Left lung (tissue), 10 donors: ENCODE data around the gene FMR1NB. TPM values are rescaled to one million over a fixed set of nuclear protein-coding genes. Genes with fewer than 3 reads are reported as not detected.

Source experiments
- ATAC-seq: fragments of 200-7000 bp; cut with Tn5 transposase; one replicate; pipeline ENCODE4 v1.9.1; 2020; ENCODE audit warnings: moderate library complexity
- DNase-seq, 4 donors: peaks; one replicate each; pipeline ENCODE4 v3.0.0-alpha.2; 2013 to 2020
- H3K27ac ChIP-seq, 2 donors: fragments of 200-600 bp; sonication (generic) in 1 of 2; one replicate each; pipeline versions ENCODE4 v1.5.0 to v1.8.0; 2020 to 2021
- H3K27me3 ChIP-seq, 2 donors: fragments of 200-600 bp; sonication (generic) in 1 of 2; one replicate each; pipeline versions ENCODE4 v1.5.0 to v1.8.0; 2020 to 2021
- H3K36me3 ChIP-seq, 2 donors: fragments of 200-600 bp; sonication (generic) in 1 of 2; one replicate each; pipeline versions ENCODE4 v1.5.0 to v1.8.0; 2020 to 2021
- H3K4me1 ChIP-seq, 2 donors: fragments of 200-600 bp; one replicate each; pipeline ENCODE4 v1.8.0; 2021
- H3K4me3 ChIP-seq, 2 donors: fragments of 200-600 bp; sonication (generic) in 1 of 2; one replicate each; pipeline versions ENCODE4 v1.5.0 to v1.8.0; 2020 to 2021; ENCODE audit warnings: mild to moderate bottlenecking in 1 of 2
- H3K9me3 ChIP-seq, 2 donors: fragments of 200-600 bp; sonication (generic) in 1 of 2; one replicate each; pipeline versions ENCODE4 v1.5.0 to v1.8.0; 2020 to 2021
- intact Hi-C, 2 donors: fragments of 100-400 bp; cut with DNase I; formaldehyde crosslinking; loops; one replicate each; pipeline versions ENCODE4 v1.11.2 to v1.14.2; 2022
- polyA plus RNA-seq, 6 donors: library from polyadenylated mRNA; unstranded; fragments of 120-200 nt; gene quantifications; one replicate each; pipeline ENCODE4 v1.2.1, GENCODE V29; 2013; ENCODE audit not compliant: insufficient read length in 6 of 6
- total RNA-seq, 2 donors: library from RNA; stranded (reverse); fragmentation: NEBNext Ultra II Directional; extraction: Animal tissue kit (Norgen Biotek cat#: 25700); gene quantifications; one replicate each; pipeline ENCODE4 v1.2.1, GENCODE V29; 2021
- TF ChIP-seq, protein P1 (sequence below), 2 donors: fragments of 200-600 bp; sonication (generic) in 1 of 2; IDR thresholded peaks; one replicate each; pipeline versions ENCODE4 v1.5.0 to v1.8.0; 2021; ENCODE audit warnings: antibody characterized with exemption in 2 of 2
- donor health status: DM: no; HTN: yes; CAD: no.
- donor health status: DM: no; HTN: no; CAD: no.

FMR1NB gene
- total and polyA plus RNA-seq, 8 donors: 0.16 to 0.32 TPM; not detected in 6

DNA sequence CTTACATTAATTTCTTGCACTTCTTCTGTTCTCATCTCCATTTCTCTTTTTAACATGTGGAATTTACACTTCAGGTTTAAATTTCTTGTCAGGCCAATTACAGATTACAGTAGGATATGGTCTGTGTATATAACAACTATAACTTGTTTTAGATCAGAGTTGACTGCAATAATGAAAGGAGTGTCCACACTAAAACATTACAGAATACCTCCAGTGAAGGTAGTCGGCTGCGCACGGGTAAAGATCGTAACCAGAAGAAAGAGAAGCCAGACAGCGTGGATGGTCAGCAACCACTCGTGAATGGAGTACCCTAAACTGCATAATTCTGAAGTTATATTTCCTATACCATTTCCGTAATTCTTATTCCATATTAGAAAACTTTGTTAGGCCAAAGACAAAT lies 32.6 kb upstream of the FMR1NB start:
- intact Hi-C loops: no loop called here
- ATAC-seq: no peak
- no peak overlapping the region for H3K27ac ChIP-seq
- H3K9me3 ChIP-seq: no peaks in the 10 kb centered on the region
- DNase-seq: no peak
- no peak overlapping the region for H3K4me3 ChIP-seq
- TF ChIP-seq, protein P1, sequence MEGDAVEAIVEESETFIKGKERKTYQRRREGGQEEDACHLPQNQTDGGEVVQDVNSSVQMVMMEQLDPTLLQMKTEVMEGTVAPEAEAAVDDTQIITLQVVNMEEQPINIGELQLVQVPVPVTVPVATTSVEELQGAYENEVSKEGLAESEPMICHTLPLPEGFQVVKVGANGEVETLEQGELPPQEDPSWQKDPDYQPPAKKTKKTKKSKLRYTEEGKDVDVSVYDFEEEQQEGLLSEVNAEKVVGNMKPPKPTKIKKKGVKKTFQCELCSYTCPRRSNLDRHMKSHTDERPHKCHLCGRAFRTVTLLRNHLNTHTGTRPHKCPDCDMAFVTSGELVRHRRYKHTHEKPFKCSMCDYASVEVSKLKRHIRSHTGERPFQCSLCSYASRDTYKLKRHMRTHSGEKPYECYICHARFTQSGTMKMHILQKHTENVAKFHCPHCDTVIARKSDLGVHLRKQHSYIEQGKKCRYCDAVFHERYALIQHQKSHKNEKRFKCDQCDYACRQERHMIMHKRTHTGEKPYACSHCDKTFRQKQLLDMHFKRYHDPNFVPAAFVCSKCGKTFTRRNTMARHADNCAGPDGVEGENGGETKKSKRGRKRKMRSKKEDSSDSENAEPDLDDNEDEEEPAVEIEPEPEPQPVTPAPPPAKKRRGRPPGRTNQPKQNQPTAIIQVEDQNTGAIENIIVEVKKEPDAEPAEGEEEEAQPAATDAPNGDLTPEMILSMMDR (IDR thresholded peaks at IDR 0.05): no peak
- no peaks in the 10 kb centered on the region for H3K27me3 ChIP-seq
- peaks cover 0 to 44% of the 10 kb centered on the region in 2 donors for H3K36me3 ChIP-seq
- H3K4me1 ChIP-seq: no peaks in the 10 kb centered on the region

DNA sequence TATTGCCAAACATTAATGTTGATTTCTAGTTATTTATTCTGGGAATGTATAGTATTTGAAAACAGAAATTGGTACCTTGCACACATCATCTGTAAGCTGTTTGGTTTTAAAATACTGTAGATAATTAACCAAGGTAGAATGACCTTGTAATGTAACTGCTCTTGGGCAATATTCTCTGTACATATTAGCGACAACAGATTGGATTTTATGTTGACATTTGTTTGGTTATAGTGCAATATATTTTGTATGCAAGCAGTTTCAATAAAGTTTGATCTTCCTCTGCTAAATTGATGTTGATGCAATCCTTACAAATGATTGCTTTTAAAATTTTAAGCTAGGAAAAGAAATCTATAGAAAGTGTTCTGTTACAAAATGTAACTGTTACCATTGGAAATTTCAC lies 30.8 kb upstream of the FMR1NB start:
- intact Hi-C loops: no loop called here
- no peaks in the 10 kb centered on the region for H3K4me1 ChIP-seq
- ATAC-seq: no peak
- no peaks in the 10 kb centered on the region for H3K9me3 ChIP-seq
- no peak for DNase-seq
- H3K36me3 ChIP-seq: peaks cover 0 to 26% of the 10 kb centered on the region in 2 donors
- no peaks in the 10 kb centered on the region for H3K27me3 ChIP-seq
- TF ChIP-seq, protein P1 (IDR thresholded peaks at IDR 0.05): no peak
- no peak overlapping the region for H3K27ac ChIP-seq
- no peak overlapping the region for H3K4me3 ChIP-seq

DNA sequence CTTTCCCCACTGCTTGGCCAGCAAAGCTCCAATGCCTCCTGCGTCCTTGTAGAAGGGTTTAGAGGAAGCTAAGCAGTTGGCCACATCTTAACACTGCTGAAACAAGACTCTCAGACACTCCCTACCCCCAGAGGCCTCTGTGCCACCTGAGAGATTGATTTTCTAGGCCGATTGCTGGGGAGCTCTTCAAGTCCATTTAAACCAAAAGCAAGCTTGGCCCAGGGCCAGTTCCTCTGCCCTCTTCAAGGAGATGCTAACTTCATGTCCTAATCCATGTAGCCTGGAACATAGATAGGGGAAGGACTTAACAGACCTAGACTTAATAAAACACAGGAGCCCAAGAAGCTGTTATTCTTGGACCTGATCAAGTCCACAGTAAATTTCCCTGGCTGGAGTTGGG lies 27.2 kb upstream of the FMR1NB start:
- TF ChIP-seq, protein P1 (IDR thresholded peaks at IDR 0.05): no peak
- DNase-seq: no peak
- intact Hi-C loops: no loop called here
- Histone ChIP-seq H3K36me3 (peaks cover 0 to under 1% of the 10 kb centered on the region in 2 donors), H3K9me3 (no peaks in the 10 kb centered on the region), H3K4me1 (no peaks in the 10 kb centered on the region), H3K4me3 (no peak overlapping the region), H3K27ac (no peak overlapping the region), H3K27me3 (no peaks in the 10 kb centered on the region)
- ATAC-seq: no peak

GRCh38 chrX:147957291-147957690 lies 23.8 kb upstream of the FMR1NB start:
- TF ChIP-seq, protein P1 (IDR thresholded peaks at IDR 0.05): no peak
- no peaks in the 10 kb centered on the region for H3K27me3 ChIP-seq
- no peaks in the 10 kb centered on the region for H3K36me3 ChIP-seq
- H3K27ac ChIP-seq: no peak overlapping the region
- H3K9me3 ChIP-seq: no peaks in the 10 kb centered on the region
- intact Hi-C loops: no loop called here
- DNase-seq (no peak), ATAC-seq (no peak)
- no peak overlapping the region for H3K4me3 ChIP-seq
- no peaks in the 10 kb centered on the region for H3K4me1 ChIP-seq

GRCh38 chrX:147958291-147958690 lies 22.8 kb upstream of the FMR1NB start:
- TF ChIP-seq, protein P1 (IDR thresholded peaks at IDR 0.05): no peak
- Histone ChIP-seq H3K27ac (no peak overlapping the region), H3K9me3 (no peaks in the 10 kb centered on the region), H3K27me3 (no peaks in the 10 kb centered on the region), H3K4me3 (no peak overlapping the region), H3K36me3 (no peaks in the 10 kb centered on the region), H3K4me1 (no peaks in the 10 kb centered on the region)
- intact Hi-C loops: no loop called here
- ATAC-seq (no peak), DNase-seq (no peak)
